Amniotic epithelial cell (primary cell): ENCODE results near the gene TMEM232.

ENCODE experiments used
- DNase-seq: peaks from one replicate; pipeline ENCODE4 v3.0.0-alpha.2; 2010; ENCODE audit warnings: low read depth

Gene TMEM232

DNA sequence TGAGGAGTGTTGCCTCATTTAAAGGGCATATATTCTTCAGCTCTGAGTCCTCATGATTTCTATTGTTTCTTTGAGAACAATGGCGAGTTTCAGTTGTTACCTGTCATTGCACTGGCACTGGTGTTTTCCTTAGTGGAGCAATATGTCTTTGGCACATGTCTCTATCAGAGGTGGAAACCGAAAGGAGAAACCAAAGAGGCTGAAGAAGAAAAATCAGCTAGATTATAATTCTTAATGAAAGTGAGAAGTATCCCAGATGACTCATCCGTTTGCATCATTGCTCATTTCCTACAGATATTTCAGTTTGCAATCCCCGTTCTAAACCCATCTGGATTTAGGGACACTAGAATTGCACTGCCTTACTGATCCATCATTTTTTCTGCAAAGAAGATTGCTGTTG lies 324.6 kb downstream of the TMEM232 start:
- DNase-seq: peak; percentile 56

DNA sequence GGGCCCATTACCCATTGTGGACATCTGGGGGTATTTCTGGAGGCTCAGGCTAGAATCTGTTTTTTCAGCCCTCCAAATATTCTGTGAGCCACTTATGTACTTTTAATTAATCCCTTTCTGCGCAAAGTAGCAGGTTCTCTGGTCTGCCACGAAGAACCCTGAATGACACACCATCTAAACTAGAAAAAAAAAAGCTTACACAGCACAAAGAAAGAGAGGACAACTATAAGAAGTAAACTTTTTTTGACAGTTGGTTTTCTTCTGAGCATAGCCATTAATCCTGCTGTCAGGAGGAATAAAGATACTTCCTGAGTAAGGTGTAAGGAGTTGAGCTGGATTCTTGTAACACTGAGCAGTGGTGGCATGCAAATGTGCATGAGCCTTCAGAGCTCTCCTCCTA lies 327.5 kb downstream of the TMEM232 start:
- no peak for DNase-seq

DNA sequence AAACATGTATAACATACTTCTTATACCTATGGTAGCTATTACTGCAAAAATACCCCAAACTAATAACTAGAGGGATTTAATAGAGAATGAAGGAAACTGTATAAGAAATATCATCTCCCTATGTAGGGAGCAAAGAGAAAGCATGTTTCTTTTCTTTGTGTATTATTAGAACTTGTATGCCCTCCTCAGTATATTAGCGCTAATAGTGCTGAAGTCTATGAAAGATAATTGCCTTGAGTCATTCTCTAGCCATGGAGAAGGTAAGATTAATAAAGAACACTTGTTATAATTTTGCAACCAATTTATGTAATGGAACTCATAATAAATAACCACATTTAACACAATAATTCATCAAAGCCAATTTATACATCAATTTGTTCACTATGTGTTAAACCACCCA lies 329.2 kb downstream of the TMEM232 start:
- no peak for DNase-seq

DNA sequence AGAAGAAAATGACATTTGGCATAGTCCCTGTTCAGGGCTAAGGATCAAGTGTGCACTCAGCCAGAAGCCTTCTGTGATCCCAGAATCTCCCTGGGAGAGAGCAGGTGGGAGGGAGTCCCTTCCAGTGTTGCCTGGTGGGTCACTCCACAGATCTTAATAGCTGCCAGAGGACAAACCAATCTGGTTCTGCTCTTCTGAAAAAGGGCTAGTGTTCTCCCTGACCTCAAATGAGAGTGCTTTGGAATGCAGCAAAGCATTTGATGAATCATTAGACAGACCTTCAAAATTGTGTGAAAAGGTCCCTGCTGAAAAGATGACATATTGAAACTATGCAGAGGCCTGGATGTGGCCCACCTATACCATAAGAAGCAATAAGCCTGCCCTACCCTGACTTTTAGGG lies 339.7 kb downstream of the TMEM232 start:
- peak; percentile 57 for DNase-seq

DNA sequence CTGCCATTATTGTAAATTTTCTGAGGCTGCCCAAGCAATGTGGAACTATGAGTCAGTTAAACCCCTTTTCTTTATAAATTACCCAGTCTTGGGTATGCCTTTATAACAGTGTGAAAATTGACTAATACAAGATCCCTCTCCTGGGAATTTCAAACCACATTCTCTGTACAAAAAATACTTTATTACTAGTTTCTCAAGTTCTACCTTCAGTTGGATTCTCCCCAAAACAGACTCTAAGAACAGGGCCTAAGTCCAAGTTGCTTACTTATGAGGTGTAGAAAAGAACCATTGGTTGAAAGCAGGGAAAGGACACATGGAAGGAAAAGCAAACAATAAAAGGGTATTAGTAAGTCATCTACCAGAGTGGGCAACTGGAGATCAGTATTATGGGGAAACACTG lies 343.2 kb downstream of the TMEM232 start:
- DNase-seq: no peak

DNA sequence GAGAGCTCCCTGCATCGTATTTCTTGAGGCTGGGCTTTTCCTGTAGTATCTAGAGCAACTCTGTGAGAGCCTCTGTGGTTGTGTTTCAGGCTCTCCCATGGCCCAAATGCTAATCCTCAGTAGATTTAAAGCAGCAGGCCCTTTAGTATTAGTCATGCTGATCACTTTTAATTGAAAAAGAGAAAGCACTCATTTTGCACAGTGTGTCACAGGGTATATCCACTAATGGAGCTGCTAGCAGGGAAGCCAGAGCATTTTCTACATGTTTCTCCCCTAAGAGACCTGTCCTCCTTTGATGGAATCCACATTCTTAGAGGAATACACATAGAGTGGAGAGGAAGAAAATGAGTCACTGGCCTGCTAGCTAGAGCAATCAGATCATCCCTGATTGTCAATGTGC lies 348.5 kb downstream of the TMEM232 start:
- DNase-seq: peak; percentile 77

- DNase-seq: peak; percentile 57
Observed at GRCh38 chr5:110377361-110377760, 349.1 kb downstream of the TMEM232 start.

- DNase-seq: no peak
Observed at GRCh38 chr5:110376281-110376951, 350.1 kb downstream of the TMEM232 start.

DNA sequence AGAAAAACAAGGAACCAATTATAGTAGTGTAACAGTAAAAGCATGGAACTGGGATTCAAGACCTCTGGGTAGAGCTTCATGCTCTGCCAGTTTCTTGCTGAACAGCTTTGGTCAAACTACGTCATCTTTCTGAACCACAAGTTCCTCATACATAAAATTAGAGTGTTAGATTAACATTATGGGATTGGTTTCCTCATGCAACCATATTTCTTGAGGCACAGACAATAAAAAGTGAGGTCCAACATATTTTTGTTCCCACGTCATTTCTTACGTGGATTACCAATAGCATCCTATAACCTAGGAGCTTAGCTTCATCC lies 354.8 kb downstream of the TMEM232 start:
- no peak for DNase-seq

DNA sequence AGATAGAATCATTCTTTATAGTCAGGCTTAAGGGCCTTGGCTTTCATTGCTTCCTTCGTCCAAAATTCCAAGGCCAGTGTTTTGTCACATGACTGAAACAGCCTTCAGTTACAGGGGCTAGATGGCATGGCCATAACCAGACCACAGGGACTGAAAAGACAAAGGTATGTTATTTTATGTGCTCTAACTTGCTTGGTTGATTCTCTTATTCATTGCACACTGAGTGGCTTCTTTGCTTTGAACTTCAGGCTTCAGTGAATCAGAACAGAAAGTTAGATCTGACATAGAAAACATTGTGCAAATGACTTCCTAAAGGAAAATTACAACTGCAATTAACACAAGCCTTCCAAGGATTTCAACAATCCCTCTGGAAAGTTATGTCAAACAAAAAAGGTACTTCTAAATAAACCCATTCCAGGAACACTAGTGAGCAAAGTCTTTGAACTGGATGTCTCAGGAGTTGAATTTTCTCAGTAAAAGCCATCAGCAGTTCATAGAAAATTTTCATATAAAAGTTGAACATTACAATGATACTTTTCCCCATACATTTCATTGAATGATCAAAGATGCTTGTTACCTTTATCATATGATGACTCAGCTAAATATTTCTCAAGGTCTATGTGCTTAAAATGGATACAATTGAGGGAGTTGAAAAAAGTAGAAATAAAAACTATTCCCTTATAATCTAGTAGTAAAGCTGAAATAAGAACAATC lies 355.3 kb downstream of the TMEM232 start:
- DNase-seq: no peak
